NB4 (cell line): ENCODE results near the gene ZSWIM2.
"Not testable (repeated sequence)": the region's sequence is repeated elsewhere in the genome, so short reads cannot be mapped to it uniquely, and the experiment has no call there.

ENCODE experiments used
- DNase-seq: peaks from one replicate; pipeline ENCODE4 v3.0.0; 2010; ENCODE audit warnings: low read depth
- H3K4me3 ChIP-seq: one replicate; pipeline ENCODE4 v1.5.1; 2011; ENCODE audit warnings: mild to moderate bottlenecking, low read depth, low read length, moderate library complexity
- MYC ChIP-seq: IDR thresholded peaks from 2 replicates; pipeline ENCODE4 v1.6.1; 2011; ENCODE audit warnings: low read depth, low read length
- POLR2A ChIP-seq: IDR thresholded peaks from 2 replicates; pipeline ENCODE4 v1.6.1; 2011; ENCODE audit warnings: mild to moderate bottlenecking; ENCODE audit not compliant: insufficient read length; ENCODE audit errors: extremely low read depth
- TF ChIP-seq, protein P1 (sequence below): IDR thresholded peaks from one replicate; pipeline ENCODE4 v1.5.1; 2012; ENCODE audit warnings: low read depth, low read length
- TF ChIP-seq, protein P2 (sequence below): IDR thresholded peaks from 2 replicates; pipeline ENCODE4 v1.6.1; 2011; ENCODE audit warnings: low read depth, low read length

ZSWIM2 gene

GRCh38 chr2:186835628-186836027 lies 13.3 kb downstream of the ZSWIM2 start:
- no peak for TF ChIP-seq MYC
- TF ChIP-seq, protein P1, sequence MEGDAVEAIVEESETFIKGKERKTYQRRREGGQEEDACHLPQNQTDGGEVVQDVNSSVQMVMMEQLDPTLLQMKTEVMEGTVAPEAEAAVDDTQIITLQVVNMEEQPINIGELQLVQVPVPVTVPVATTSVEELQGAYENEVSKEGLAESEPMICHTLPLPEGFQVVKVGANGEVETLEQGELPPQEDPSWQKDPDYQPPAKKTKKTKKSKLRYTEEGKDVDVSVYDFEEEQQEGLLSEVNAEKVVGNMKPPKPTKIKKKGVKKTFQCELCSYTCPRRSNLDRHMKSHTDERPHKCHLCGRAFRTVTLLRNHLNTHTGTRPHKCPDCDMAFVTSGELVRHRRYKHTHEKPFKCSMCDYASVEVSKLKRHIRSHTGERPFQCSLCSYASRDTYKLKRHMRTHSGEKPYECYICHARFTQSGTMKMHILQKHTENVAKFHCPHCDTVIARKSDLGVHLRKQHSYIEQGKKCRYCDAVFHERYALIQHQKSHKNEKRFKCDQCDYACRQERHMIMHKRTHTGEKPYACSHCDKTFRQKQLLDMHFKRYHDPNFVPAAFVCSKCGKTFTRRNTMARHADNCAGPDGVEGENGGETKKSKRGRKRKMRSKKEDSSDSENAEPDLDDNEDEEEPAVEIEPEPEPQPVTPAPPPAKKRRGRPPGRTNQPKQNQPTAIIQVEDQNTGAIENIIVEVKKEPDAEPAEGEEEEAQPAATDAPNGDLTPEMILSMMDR, result no peak
- no peak for TF ChIP-seq POLR2A
- TF ChIP-seq, protein P2, sequence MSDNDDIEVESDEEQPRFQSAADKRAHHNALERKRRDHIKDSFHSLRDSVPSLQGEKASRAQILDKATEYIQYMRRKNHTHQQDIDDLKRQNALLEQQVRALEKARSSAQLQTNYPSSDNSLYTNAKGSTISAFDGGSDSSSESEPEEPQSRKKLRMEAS, result no peak
- no peak overlapping the region for H3K4me3 ChIP-seq
- no peak for DNase-seq

- no peak overlapping the region for H3K4me3 ChIP-seq
- TF ChIP-seq, protein P2, result no peak
- DNase-seq, result no peak
Measured at GRCh38 chr2:186827862-186828492, 21.0 kb downstream of the ZSWIM2 start.

DNA sequence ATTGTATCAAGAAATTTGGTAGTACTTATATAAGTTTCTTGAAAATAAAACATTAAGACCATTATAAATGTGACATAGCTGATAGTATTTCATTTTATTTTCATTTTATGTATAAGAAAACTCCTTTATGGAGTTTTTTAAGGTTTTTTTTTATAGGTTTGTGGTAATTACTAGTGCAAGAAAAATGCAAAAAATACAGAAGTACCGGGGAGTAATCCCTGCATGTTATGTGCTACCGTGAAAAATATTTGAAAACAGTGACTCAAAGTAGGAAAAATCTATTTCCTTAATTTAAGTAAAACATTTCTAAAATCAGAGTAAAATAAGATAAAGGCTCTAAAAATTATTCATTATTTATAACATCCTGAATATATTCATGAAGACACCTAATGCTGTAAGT lies 21.6 kb downstream of the ZSWIM2 start:
- TF ChIP-seq MYC (no peak), POLR2A (no peak)
- TF ChIP-seq, protein P2, result no peak
- TF ChIP-seq, protein P1, result no peak
- DNase-seq, result no peak
- H3K4me3 ChIP-seq, result no peak overlapping the region

- TF ChIP-seq, protein P1, result no peak
- no peak for TF ChIP-seq POLR2A
- TF ChIP-seq MYC, result no peak
- TF ChIP-seq, protein P2, result no peak
- no peak for DNase-seq
- H3K4me3 ChIP-seq, result no peak overlapping the region
Measured at GRCh38 chr2:186822323-186822722, 26.6 kb downstream of the ZSWIM2 start.

DNA sequence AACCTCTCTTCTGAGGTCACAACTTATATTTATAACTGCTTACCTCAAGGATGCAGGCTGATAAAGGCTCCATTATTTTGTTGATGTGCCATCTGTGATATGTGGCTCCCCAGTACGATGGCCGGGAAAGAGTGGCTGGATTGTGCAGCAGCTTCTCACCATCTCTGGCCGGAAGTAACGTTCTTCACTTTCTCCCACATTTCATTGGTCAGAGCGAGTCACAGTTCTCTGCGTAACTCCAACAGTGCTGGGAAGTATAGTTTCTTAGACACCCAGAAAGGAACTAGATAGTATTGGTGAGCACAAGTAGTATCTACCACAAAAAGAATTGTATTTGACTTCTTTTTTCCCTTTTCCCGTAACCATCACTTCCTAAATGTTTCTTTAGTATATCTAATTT lies 28.7 kb downstream of the ZSWIM2 start:
- H3K4me3 ChIP-seq, result no peak overlapping the region
- DNase-seq, result no peak

GRCh38 chr2:186811760-186812159 lies 37.2 kb downstream of the ZSWIM2 start:
- DNase-seq, H3K4me3 ChIP-seq: not testable (repeated sequence)

More for the DNA sequence above, 28.7 kb downstream of the ZSWIM2 start:
- no peak for TF ChIP-seq MYC
- TF ChIP-seq, protein P2, result no peak
- no peak for TF ChIP-seq POLR2A

DNA sequence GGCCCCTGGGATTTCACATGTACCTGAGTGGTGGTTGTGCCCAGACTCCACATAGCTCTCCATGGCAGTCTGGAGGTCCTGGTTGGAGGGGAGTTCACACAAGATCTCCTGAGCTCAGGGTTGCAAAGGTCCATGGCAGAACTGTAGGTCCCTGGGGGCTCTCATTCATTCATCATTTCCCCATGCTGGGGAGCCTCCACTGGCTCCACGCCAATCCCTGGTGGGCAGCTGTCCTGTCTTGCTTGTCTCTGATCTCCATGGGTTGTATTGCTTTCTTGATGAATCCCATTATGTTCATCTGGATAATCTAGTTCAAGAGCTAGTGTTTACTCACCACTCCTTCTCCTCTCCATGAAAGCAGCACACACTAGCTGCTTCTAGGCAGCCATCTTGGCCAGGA lies 42.4 kb downstream of the ZSWIM2 start:
- H3K4me3 ChIP-seq, result no peak overlapping the region
- DNase-seq, result no peak
- TF ChIP-seq, protein P2, result no peak
- TF ChIP-seq MYC, result no peak
- TF ChIP-seq POLR2A, result no peak
- TF ChIP-seq, protein P1, result no peak

DNA sequence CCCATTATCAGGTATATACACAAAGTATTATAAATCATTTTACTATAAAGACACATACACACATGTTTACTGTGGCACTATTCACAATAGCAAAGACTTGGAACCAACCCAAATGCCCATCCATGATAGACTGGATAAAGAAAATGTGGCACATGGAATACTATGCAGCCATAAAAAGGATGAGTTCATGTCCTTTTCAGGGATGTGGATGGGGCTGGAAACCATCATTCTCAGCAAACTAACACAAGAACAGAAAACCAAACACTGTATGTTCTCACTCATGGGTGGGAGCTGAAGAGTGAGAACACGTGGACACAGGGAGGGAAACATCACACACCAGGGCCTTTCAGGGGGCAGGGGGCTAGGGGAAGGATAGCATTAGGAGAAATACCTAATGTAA lies 50.4 kb downstream of the ZSWIM2 start:
- H3K4me3 ChIP-seq, DNase-seq: not testable (repeated sequence)
